ENCODE data around the gene CATSPERE. TPM values are rescaled to one million over a fixed set of nuclear protein-coding genes. Genes with fewer than 3 reads are reported as not detected.

CATSPERE gene
- total RNA-seq, 1 donor, result 1.1 TPM

- peak overlapping the region; percentile 54 for H3K4me3 ChIP-seq (ENCODE audit: low read depth, low read length)
- TF ChIP-seq CTCF (IDR thresholded peaks at IDR 0.05; ENCODE audit: insufficient read depth, low read length), result no peak
- DNase-seq (ENCODE audit: low read depth), result peak; percentile 94
These were observed 138.9 kb downstream of the CATSPERE start for GRCh38 chr1:244599937-244600350.

- TF ChIP-seq CTCF (IDR thresholded peaks at IDR 0.05; ENCODE audit: insufficient read depth, low read length), result no peak
- no peak for DNase-seq (ENCODE audit: low read depth)
- H3K4me3 ChIP-seq (ENCODE audit: low read depth, low read length), result no peak overlapping the region
These were observed 140.3 kb downstream of the CATSPERE start for GRCh38 chr1:244601336-244601735.

- no peak overlapping the region for H3K4me3 ChIP-seq (ENCODE audit: low read depth, low read length)
- peak; percentile 62 for DNase-seq (ENCODE audit: low read depth)
- peak; percentile 66 for TF ChIP-seq CTCF (IDR thresholded peaks at IDR 0.05; ENCODE audit: insufficient read depth, low read length)
These were observed 142.4 kb downstream of the CATSPERE start for GRCh38 chr1:244603498-244603897.

- no peak for TF ChIP-seq CTCF (IDR thresholded peaks at IDR 0.05; ENCODE audit: insufficient read depth, low read length)
These were observed 144.8 kb downstream of the CATSPERE start for GRCh38 chr1:244605835-244606370.

GRCh38 chr1:244614113-244614836 is 153.2 kb downstream of the CATSPERE start:
- TF ChIP-seq CTCF (IDR thresholded peaks at IDR 0.05; ENCODE audit: insufficient read depth, low read length), result no peak
- peak; percentile 31 for DNase-seq (ENCODE audit: low read depth)
- H3K4me3 ChIP-seq (ENCODE audit: low read depth, low read length), result no peak overlapping the region

More at GRCh38 chr1:244605835-244606370, 144.8 kb downstream of the CATSPERE start:
- no peak for DNase-seq (ENCODE audit: low read depth)
- no peak overlapping the region for H3K4me3 ChIP-seq (ENCODE audit: low read depth, low read length)

GRCh38 chr1:244614879-244615278 is 153.8 kb downstream of the CATSPERE start:
- no peak for TF ChIP-seq CTCF (IDR thresholded peaks at IDR 0.05; ENCODE audit: insufficient read depth, low read length)
- DNase-seq (ENCODE audit: low read depth), result no peak
- no peak overlapping the region for H3K4me3 ChIP-seq (ENCODE audit: low read depth, low read length)
